ENCODE measurements around the gene EXOC4.

The EXOC4 gene

DNA sequence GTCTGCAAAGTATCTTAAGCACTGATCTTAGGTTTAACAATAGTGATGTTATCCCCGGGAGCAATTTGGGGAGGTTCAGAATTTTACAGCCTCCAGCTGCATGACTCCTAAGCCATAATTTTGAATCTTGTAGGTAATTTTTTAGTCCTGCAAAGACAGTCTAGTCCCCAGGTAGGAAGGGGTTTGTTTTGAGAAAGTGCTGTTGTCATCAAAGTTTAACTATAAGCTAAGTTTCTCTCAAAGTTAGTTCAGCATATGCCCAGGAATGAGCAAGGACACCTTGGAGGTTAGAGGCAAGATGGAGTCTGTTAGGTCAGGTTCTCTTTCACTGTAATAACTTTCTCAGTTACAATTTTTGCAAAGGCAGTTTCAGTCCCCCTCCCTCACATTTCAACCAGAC, 795.3 kb downstream of the EXOC4 start (continued):
- TF ChIP-seq, protein P1, sequence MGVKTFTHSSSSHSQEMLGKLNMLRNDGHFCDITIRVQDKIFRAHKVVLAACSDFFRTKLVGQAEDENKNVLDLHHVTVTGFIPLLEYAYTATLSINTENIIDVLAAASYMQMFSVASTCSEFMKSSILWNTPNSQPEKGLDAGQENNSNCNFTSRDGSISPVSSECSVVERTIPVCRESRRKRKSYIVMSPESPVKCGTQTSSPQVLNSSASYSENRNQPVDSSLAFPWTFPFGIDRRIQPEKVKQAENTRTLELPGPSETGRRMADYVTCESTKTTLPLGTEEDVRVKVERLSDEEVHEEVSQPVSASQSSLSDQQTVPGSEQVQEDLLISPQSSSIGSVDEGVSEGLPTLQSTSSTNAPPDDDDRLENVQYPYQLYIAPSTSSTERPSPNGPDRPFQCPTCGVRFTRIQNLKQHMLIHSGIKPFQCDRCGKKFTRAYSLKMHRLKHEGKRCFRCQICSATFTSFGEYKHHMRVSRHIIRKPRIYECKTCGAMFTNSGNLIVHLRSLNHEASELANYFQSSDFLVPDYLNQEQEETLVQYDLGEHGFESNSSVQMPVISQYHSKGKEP (tag by site-specific recombination; IDR thresholded peaks at IDR 0.05) = no peak
- no peak for TF ChIP-seq ZNF335 (tag by site-specific recombination; conservative IDR thresholded peaks at IDR 0.05)

DNA sequence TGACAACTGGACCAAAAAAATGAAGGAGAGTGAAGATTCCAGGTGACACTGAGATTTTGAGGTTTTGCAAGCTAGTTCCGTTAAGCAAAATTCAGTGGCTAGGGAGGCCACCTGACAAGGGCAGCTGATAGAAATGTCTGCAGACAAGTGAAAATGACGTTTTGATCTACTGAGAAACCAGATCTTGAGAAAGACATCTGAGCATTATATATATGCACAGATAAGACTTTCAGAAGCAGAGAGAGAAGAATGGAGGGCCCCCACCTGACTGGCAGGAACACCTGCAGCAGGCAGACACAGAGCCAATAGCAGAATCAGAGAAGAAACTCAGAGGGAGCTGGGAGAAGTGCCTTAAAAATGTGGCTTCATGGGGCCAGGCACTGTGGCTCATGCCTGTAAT, 798.1 kb downstream of the EXOC4 start:
- Histone ChIP-seq H3K4me1 (ENCODE audit: control insufficient read depth, insufficient read depth, low read length) (no peaks in the 10 kb centered on the region), H3K27ac (ENCODE audit: extremely low read depth, low read depth, low read length) (no peak overlapping the region), H3K4me3 (ENCODE audit: low read depth, low read length) (no peak overlapping the region), H3K9me3 (ENCODE audit: control insufficient read depth, insufficient read depth, low read depth, low read length) (no peaks in the 10 kb centered on the region), H3K36me3 (ENCODE audit: control insufficient read depth in 2 of 2, insufficient read depth in 1 of 2, low read length in 2 of 2) (no peaks in the 10 kb centered on the region)
- CTCF ChIA-PET = no interaction called here
- POLR2A ChIA-PET = no interaction called here
- TF ChIP-seq HOXD13 (CRISPR knock-in tag; IDR thresholded peaks at IDR 0.05; ENCODE audit: borderline replicate concordance) (no peak), ZNF521 (tag by site-specific recombination; IDR thresholded peaks at IDR 0.05) (no peak), ZNF266 (tag by site-specific recombination; IDR thresholded peaks at IDR 0.05; ENCODE audit: low read depth) (no peak), FEZF1 (tag by site-specific recombination; IDR thresholded peaks at IDR 0.05) (no peak), ZSCAN16 (tag by site-specific recombination; IDR thresholded peaks at IDR 0.05) (no peak), ZNF394 (tag by site-specific recombination; IDR thresholded peaks at IDR 0.05; ENCODE audit: borderline replicate concordance) (no peak), ZNF23 (tag by site-specific recombination; IDR thresholded peaks at IDR 0.05; ENCODE audit: borderline replicate concordance) (no peak)
- TF ChIP-seq, protein P2, sequence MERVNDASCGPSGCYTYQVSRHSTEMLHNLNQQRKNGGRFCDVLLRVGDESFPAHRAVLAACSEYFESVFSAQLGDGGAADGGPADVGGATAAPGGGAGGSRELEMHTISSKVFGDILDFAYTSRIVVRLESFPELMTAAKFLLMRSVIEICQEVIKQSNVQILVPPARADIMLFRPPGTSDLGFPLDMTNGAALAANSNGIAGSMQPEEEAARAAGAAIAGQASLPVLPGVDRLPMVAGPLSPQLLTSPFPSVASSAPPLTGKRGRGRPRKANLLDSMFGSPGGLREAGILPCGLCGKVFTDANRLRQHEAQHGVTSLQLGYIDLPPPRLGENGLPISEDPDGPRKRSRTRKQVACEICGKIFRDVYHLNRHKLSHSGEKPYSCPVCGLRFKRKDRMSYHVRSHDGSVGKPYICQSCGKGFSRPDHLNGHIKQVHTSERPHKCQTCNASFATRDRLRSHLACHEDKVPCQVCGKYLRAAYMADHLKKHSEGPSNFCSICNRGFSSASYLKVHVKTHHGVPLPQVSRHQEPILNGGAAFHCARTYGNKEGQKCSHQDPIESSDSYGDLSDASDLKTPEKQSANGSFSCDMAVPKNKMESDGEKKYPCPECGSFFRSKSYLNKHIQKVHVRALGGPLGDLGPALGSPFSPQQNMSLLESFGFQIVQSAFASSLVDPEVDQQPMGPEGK (tag by site-specific recombination; IDR thresholded peaks at IDR 0.05) = no peak

DNA sequence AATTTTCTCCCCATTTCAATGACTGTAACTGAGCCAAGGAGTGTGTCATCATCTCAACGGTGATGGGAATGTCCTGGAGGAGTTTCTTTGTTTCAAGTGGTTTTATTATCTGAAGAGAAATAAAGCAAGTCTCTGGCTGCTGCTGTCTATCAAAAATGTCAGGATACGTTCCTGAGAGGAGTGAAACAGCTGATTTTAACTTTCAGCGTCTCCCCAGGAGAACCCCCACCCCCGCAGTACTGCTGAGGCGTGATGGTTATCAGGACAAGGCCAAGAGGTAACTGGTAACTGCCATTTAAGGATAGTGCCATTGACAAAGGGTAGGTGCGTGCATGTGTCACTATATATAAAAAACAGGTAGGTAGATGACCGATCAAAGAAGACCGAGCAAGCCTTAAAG, 803.9 kb downstream of the EXOC4 start:
- Histone ChIP-seq H3K36me3 (ENCODE audit: control insufficient read depth in 2 of 2, insufficient read depth in 1 of 2, low read length in 2 of 2) (no peaks in the 10 kb centered on the region), H3K4me1 (ENCODE audit: control insufficient read depth, insufficient read depth, low read length) (no peaks in the 10 kb centered on the region), H3K27ac (ENCODE audit: extremely low read depth, low read depth, low read length) (no peak overlapping the region), H3K4me3 (ENCODE audit: low read depth, low read length) (no peak overlapping the region), H3K9me3 (ENCODE audit: control insufficient read depth, insufficient read depth, low read depth, low read length) (no peaks in the 10 kb centered on the region)
- ChIA-PET CTCF (interaction anchor here (1.2 kb wide), 1 partner anchor 46 kb away, joined by 3 read pairs; no protein-coding TSS in a partner anchor), POLR2A (no interaction called here)
- TF ChIP-seq ZNF707 (tag by site-specific recombination; IDR thresholded peaks at IDR 0.05) = no peak
- TF ChIP-seq, protein P3, sequence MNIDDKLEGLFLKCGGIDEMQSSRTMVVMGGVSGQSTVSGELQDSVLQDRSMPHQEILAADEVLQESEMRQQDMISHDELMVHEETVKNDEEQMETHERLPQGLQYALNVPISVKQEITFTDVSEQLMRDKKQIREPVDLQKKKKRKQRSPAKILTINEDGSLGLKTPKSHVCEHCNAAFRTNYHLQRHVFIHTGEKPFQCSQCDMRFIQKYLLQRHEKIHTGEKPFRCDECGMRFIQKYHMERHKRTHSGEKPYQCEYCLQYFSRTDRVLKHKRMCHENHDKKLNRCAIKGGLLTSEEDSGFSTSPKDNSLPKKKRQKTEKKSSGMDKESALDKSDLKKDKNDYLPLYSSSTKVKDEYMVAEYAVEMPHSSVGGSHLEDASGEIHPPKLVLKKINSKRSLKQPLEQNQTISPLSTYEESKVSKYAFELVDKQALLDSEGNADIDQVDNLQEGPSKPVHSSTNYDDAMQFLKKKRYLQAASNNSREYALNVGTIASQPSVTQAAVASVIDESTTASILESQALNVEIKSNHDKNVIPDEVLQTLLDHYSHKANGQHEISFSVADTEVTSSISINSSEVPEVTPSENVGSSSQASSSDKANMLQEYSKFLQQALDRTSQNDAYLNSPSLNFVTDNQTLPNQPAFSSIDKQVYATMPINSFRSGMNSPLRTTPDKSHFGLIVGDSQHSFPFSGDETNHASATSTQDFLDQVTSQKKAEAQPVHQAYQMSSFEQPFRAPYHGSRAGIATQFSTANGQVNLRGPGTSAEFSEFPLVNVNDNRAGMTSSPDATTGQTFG (tag by site-specific recombination; IDR thresholded peaks at IDR 0.05; ENCODE audit: borderline replicate concordance) = no peak
- TF ChIP-seq ZNF658 (tag by site-specific recombination; IDR thresholded peaks at IDR 0.05) = no peak
- TF ChIP-seq ZNF621 (tag by site-specific recombination; IDR thresholded peaks at IDR 0.05) = no peak
- no peak for TF ChIP-seq ZNF211 (tag by site-specific recombination; IDR thresholded peaks at IDR 0.05; ENCODE audit: low read depth)
- TF ChIP-seq ZNF169 (tag by site-specific recombination; IDR thresholded peaks at IDR 0.05) = no peak
- TF ChIP-seq, protein P4, sequence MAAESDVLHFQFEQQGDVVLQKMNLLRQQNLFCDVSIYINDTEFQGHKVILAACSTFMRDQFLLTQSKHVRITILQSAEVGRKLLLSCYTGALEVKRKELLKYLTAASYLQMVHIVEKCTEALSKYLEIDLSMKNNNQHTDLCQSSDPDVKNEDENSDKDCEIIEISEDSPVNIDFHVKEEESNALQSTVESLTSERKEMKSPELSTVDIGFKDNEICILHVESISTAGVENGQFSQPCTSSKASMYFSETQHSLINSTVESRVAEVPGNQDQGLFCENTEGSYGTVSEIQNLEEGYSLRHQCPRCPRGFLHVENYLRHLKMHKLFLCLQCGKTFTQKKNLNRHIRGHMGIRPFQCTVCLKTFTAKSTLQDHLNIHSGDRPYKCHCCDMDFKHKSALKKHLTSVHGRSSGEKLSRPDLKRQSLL (tag by site-specific recombination; IDR thresholded peaks at IDR 0.05) = no peak
- TF ChIP-seq ZNF2 (tag by site-specific recombination; IDR thresholded peaks at IDR 0.05) = no peak
- no peak for TF ChIP-seq ZNF623 (tag by site-specific recombination; IDR thresholded peaks at IDR 0.05)
- no peak for TF ChIP-seq ZFP69B (tag by site-specific recombination; IDR thresholded peaks at IDR 0.05)
- TF ChIP-seq, protein P5, sequence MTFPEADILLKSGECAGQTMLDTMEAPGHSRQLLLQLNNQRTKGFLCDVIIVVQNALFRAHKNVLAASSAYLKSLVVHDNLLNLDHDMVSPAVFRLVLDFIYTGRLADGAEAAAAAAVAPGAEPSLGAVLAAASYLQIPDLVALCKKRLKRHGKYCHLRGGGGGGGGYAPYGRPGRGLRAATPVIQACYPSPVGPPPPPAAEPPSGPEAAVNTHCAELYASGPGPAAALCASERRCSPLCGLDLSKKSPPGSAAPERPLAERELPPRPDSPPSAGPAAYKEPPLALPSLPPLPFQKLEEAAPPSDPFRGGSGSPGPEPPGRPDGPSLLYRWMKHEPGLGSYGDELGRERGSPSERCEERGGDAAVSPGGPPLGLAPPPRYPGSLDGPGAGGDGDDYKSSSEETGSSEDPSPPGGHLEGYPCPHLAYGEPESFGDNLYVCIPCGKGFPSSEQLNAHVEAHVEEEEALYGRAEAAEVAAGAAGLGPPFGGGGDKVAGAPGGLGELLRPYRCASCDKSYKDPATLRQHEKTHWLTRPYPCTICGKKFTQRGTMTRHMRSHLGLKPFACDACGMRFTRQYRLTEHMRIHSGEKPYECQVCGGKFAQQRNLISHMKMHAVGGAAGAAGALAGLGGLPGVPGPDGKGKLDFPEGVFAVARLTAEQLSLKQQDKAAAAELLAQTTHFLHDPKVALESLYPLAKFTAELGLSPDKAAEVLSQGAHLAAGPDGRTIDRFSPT (tag by site-specific recombination; IDR thresholded peaks at IDR 0.05) = no peak
- TF ChIP-seq ZNF394 (tag by site-specific recombination; IDR thresholded peaks at IDR 0.05; ENCODE audit: borderline replicate concordance) = no peak
- no peak for TF ChIP-seq ZNF423 (tag by site-specific recombination; IDR thresholded peaks at IDR 0.05)
- no peak for TF ChIP-seq ZNF521 (tag by site-specific recombination; IDR thresholded peaks at IDR 0.05)
- TF ChIP-seq SCRT1 (tag by site-specific recombination; IDR thresholded peaks at IDR 0.05; ENCODE audit: borderline replicate concordance) = no peak
- no peak for TF ChIP-seq ZIC2 (tag by site-specific recombination; IDR thresholded peaks at IDR 0.05)
